Nephron progenitor cell (in vitro differentiated cells): Measurements from ENCODE around the gene WRNIP1.

Experiments
- DNase-seq: peaks from one replicate; pipeline ENCODE4 v3.0.0; 2021
- H3K27ac Mint-ChIP-seq: 2 replicates; pipeline ENCODE4 v1.8.0; 2021; ENCODE audit warnings: mild to moderate bottlenecking, moderate library complexity, mixed read lengths
- H3K27me3 Mint-ChIP-seq: 2 replicates; pipeline ENCODE4 v1.8.0; 2021; ENCODE audit warnings: mild to moderate bottlenecking, low read depth, mixed read lengths; ENCODE audit not compliant: poor library complexity
- H3K36me3 Mint-ChIP-seq: 2 replicates; pipeline ENCODE4 v1.8.0; 2021; ENCODE audit warnings: low read depth, mixed read lengths
- H3K4me1 Mint-ChIP-seq: 2 replicates; pipeline ENCODE4 v1.8.0; 2021; ENCODE audit warnings: mixed read lengths
- H3K4me3 Mint-ChIP-seq: 2 replicates; pipeline ENCODE4 v1.8.0; 2021; ENCODE audit warnings: mild to moderate bottlenecking, moderate library complexity, mixed read lengths
- H3K9me3 Mint-ChIP-seq: 2 replicates; pipeline ENCODE4 v1.8.0; 2021; ENCODE audit warnings: mild to moderate bottlenecking, moderate library complexity, mixed read lengths
- CTCF ChIP-seq: fragments of 200-600 bp; sonication (generic); IDR thresholded peaks from 2 replicates; pipeline ENCODE4 v1.5.0; 2021; ENCODE audit warnings: antibody characterized with exemption

WRNIP1 gene

GRCh38 chr6:2784061-2784460 lies 18.9 kb downstream of the WRNIP1 start:
- Mint-ChIP-seq H3K4me3 (no peak overlapping the region), H3K9me3 (no peaks in the 10 kb centered on the region), H3K4me1 (peaks cover 43% of the 10 kb centered on the region), H3K27ac (peak overlapping the region; percentile 21), H3K27me3 (peaks cover 6% of the 10 kb centered on the region), H3K36me3 (peaks cover 56% of the 10 kb centered on the region)
- no peak for DNase-seq
- no peak for TF ChIP-seq CTCF

GRCh38 chr6:2784930-2785329 lies 19.7 kb downstream of the WRNIP1 start:
- TF ChIP-seq CTCF: no peak

GRCh38 chr6:2786269-2786668 lies 21.1 kb downstream of the WRNIP1 start:
- Mint-ChIP-seq H3K4me3 (no peak overlapping the region), H3K4me1 (peaks cover 33% of the 10 kb centered on the region), H3K27ac (no peak overlapping the region), H3K36me3 (peaks cover 34% of the 10 kb centered on the region), H3K27me3 (peaks cover 6% of the 10 kb centered on the region), H3K9me3 (no peaks in the 10 kb centered on the region)
- DNase-seq: no peak
- TF ChIP-seq CTCF: no peak

More at GRCh38 chr6:2784930-2785329, 19.7 kb downstream of the WRNIP1 start:
- DNase-seq: no peak
- Mint-ChIP-seq H3K4me1 (peaks cover 35% of the 10 kb centered on the region), H3K36me3 (peaks cover 47% of the 10 kb centered on the region), H3K9me3 (no peaks in the 10 kb centered on the region), H3K27ac (no peak overlapping the region), H3K4me3 (no peak overlapping the region), H3K27me3 (peaks cover 6% of the 10 kb centered on the region)

- peak overlapping the region; percentile 92 for H3K27ac Mint-ChIP-seq
- peaks cover 26% of the 10 kb centered on the region for H3K36me3 Mint-ChIP-seq
These were observed 25.6 kb downstream of the WRNIP1 start for GRCh38 chr6:2790588-2791449.

GRCh38 chr6:2791450-2791974 lies 26.3 kb downstream of the WRNIP1 start:
- no peak overlapping the region for H3K27ac Mint-ChIP-seq
- no peak for DNase-seq
- no peak for TF ChIP-seq CTCF
- H3K27me3 Mint-ChIP-seq: no peaks in the 10 kb centered on the region
- peaks cover 37% of the 10 kb centered on the region for H3K4me1 Mint-ChIP-seq
- H3K9me3 Mint-ChIP-seq: no peaks in the 10 kb centered on the region
- peaks cover 21% of the 10 kb centered on the region for H3K36me3 Mint-ChIP-seq
- no peak overlapping the region for H3K4me3 Mint-ChIP-seq

More at GRCh38 chr6:2790588-2791449, 25.6 kb downstream of the WRNIP1 start:
- H3K27me3 Mint-ChIP-seq: peaks cover 3% of the 10 kb centered on the region
- H3K4me1 Mint-ChIP-seq: peaks cover 36% of the 10 kb centered on the region
- peak; percentile 53 for DNase-seq
- peak; percentile 62 for TF ChIP-seq CTCF
- H3K9me3 Mint-ChIP-seq: no peaks in the 10 kb centered on the region
- no peak overlapping the region for H3K4me3 Mint-ChIP-seq
